HepG2 (cell line): ENCODE results near the gene F7. TPM values are rescaled to one million over a fixed set of nuclear protein-coding genes. Genes with fewer than 3 reads are reported as not detected.

Experiments
- ATF7 ChIP-seq, 2 experiments: fragments of 450-650 bp in 1 of 2; sonication (generic) in 1 of 2; formaldehyde crosslinking in 1 of 2; IDR thresholded peaks; 2 replicates each; pipeline versions ENCODE4 v1.4.0 to v1.6.1; 2016 to 2020; ENCODE audit warnings: antibody characterized with exemption in 1 of 2, mild to moderate bottlenecking in 1 of 2, missing genetic modification reagents in 1 of 2
- BRF2 ChIP-seq: sonication (generic); formaldehyde crosslinking; IDR thresholded peaks from 2 replicates; pipeline ENCODE4 v1.8.1; 2022; ENCODE audit warnings: mild to moderate bottlenecking, missing genetic modification reagents
- ETS1 ChIP-seq: sonication (generic); formaldehyde crosslinking; IDR thresholded peaks from 2 replicates; pipeline ENCODE4 v1.4.0; 2020; ENCODE audit warnings: missing genetic modification reagents
- FOXP4 ChIP-seq: sonication (generic); formaldehyde crosslinking; IDR thresholded peaks from 2 replicates; pipeline ENCODE4 v1.4.0; 2020; ENCODE audit warnings: missing genetic modification reagents
- GATA4 ChIP-seq: sonication (generic); IDR thresholded peaks from 2 replicates; pipeline ENCODE4 v1.6.1; 2016; ENCODE audit warnings: antibody characterized with exemption, low read depth, borderline replicate concordance
- JUND ChIP-seq: sonication (generic); formaldehyde crosslinking; IDR thresholded peaks from 2 replicates; pipeline ENCODE4 v1.8.0; 2022; ENCODE audit warnings: mild to moderate bottlenecking, missing genetic modification reagents
- MAX ChIP-seq: IDR thresholded peaks from 2 replicates; pipeline ENCODE4 v1.6.1; 2012; ENCODE audit warnings: inconsistent platforms
- MBD4 ChIP-seq: IDR thresholded peaks from 2 replicates; pipeline ENCODE4 v1.6.1; 2012; ENCODE audit warnings: low read length, inconsistent platforms, borderline replicate concordance
- MTF2 ChIP-seq: sonication (generic); formaldehyde crosslinking; IDR thresholded peaks from 2 replicates; pipeline ENCODE4 v1.5.0; 2020; ENCODE audit warnings: missing genetic modification reagents, borderline replicate concordance
- NFKBIZ ChIP-seq: IDR thresholded peaks from 2 replicates; pipeline ENCODE4 v1.6.1; 2018; ENCODE audit warnings: missing genetic modification reagents, missing compliant biosample characterization
- SKI ChIP-seq: fragments of 450-650 bp; IDR thresholded peaks from one replicate; pipeline ENCODE4 v1.6.1; 2018; ENCODE audit warnings: mild to moderate bottlenecking; ENCODE audit not compliant: partially characterized antibody
- TARDBP ChIP-seq: sonication (generic); formaldehyde crosslinking; IDR thresholded peaks from 2 replicates; pipeline ENCODE4 v1.8.0; 2022; ENCODE audit warnings: mild to moderate bottlenecking, missing genetic modification reagents
- TSC22D2 ChIP-seq: sonication (generic); formaldehyde crosslinking; IDR thresholded peaks from 2 replicates; pipeline ENCODE4 v1.5.1; 2020; ENCODE audit warnings: missing genetic modification reagents, mild to moderate bottlenecking, borderline replicate concordance
- ZBTB39 ChIP-seq: sonication (generic); formaldehyde crosslinking; IDR thresholded peaks from 2 replicates; pipeline ENCODE4 v1.5.0; 2020; ENCODE audit warnings: missing genetic modification reagents
- ZKSCAN8 ChIP-seq: IDR thresholded peaks from 2 replicates; pipeline ENCODE4 v1.6.1; 2016; ENCODE audit warnings: borderline replicate concordance, missing genetic modification reagents, missing compliant biosample characterization
- ZNF350 ChIP-seq: sonication (generic); formaldehyde crosslinking; IDR thresholded peaks from 2 replicates; pipeline ENCODE4 v1.4.0; 2020; ENCODE audit warnings: mild to moderate bottlenecking, low read depth, missing genetic modification reagents, borderline replicate concordance
- ZNF850 ChIP-seq: sonication (generic); formaldehyde crosslinking; conservative IDR thresholded peaks from 2 replicates; pipeline ENCODE4 v1.9.0; 2021; ENCODE audit warnings: mild to moderate bottlenecking, missing genetic modification reagents
- ZSCAN22 ChIP-seq: sonication (generic); formaldehyde crosslinking; IDR thresholded peaks from 2 replicates; pipeline ENCODE4 v1.4.0; 2020; ENCODE audit warnings: mild to moderate bottlenecking, missing genetic modification reagents
- polyA plus RNA-seq, 8 experiments: library from polyadenylated mRNA; depleted of rRNA in 3 of 8; stranded (reverse) in 7 of 8; unstranded in 1 of 8; fragments of >200 nt; fragmentation: Illumina TruSeq in 4 of 8; extraction: Trizol in 4 of 8; gene quantifications; 2 replicates each; pipeline versions ENCODE4 v1.2.1 to v1.2.3, GENCODE V29; 2011 to 2016; ENCODE audit warnings: low read depth in 4 of 8, missing spikeins in 1 of 8, mixed read lengths in 1 of 8; ENCODE audit not compliant: insufficient read depth in 1 of 8
- total RNA-seq, 5 experiments: library from RNA; depleted of rRNA; stranded (reverse); fragments of >200 nt; fragmentation: Illumina TruSeq; extraction: Trizol; gene quantifications; 2 replicates each; pipeline ENCODE4 v1.2.3, GENCODE V29; 2016; ENCODE audit warnings: low read depth in 1 of 5
- TF ChIP-seq, protein P1 (sequence below): sonication (generic); formaldehyde crosslinking; IDR thresholded peaks from 2 replicates; pipeline ENCODE4 v1.8.0; 2022; ENCODE audit warnings: mild to moderate bottlenecking, missing genetic modification reagents, moderate library complexity
- TF ChIP-seq, protein P2 (sequence below): sonication (generic); formaldehyde crosslinking; IDR thresholded peaks from 2 replicates; pipeline ENCODE4 v1.8.0; 2022; ENCODE audit warnings: mild to moderate bottlenecking, missing genetic modification reagents, borderline replicate concordance

Gene F7
- total and polyA plus RNA-seq, 2 of the 13 experiments (the other 11 are each of a cell fraction or from before 2014, with no cell fraction given): 12.6 to 26.5 TPM

DNA sequence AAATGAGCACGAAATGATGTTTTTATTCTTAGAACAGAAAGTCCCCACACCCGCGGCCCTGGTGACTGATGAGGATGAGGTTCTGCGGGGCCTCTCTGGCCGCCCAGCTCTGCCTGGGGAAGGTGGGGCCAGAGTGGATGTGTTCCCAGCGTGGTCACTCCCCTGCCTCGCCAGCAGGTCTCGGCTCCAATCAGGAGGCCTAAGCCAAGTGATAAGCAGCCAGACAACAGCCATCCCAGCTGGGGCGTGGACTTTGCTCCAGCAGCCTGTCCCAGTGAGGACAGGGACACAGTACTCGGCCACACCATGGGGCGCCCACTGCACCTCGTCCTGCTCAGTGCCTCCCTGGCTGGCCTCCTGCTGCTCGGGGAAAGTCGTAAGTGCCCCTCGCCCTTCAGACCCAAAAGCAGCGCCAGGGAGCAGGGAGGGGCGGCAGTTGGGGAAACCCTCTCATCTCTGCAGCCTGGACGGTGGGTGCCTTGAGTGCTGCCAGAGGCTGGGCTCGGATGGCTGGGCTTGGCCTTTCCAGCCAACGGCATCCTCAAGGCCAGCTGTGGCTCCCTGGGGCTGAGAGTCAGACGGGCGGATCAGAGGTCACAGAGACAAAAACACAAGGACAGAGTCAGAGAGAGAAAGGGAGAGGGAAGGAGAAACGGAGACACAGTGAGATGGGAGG, 17.1 kb downstream of the F7 start, which contains the start of gene F10 (continued):
- TF ChIP-seq NFKBIZ (CRISPR knock-in tag): peak; percentile 80; the same call in 1 of the 2 replicates
- TF ChIP-seq, protein P1, sequence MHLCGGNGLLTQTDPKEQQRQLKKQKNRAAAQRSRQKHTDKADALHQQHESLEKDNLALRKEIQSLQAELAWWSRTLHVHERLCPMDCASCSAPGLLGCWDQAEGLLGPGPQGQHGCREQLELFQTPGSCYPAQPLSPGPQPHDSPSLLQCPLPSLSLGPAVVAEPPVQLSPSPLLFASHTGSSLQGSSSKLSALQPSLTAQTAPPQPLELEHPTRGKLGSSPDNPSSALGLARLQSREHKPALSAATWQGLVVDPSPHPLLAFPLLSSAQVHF (CRISPR knock-in tag): no peak
- peak; percentile 89 for TF ChIP-seq MAX
- TF ChIP-seq FOXP4 (CRISPR knock-in tag): peak; percentile 85
- peak; percentile 98 for TF ChIP-seq TARDBP (CRISPR knock-in tag)
- TF ChIP-seq TSC22D2 (CRISPR knock-in tag): peak; percentile 57; the same call in 1 of the 2 replicates
- TF ChIP-seq ETS1 (CRISPR knock-in tag): no peak
- TF ChIP-seq MBD4: no peak
- peak; percentile 91 for TF ChIP-seq ZSCAN22 (CRISPR knock-in tag)
- no peak for TF ChIP-seq MTF2 (CRISPR knock-in tag)
- TF ChIP-seq SKI: peak; percentile 92
- peak; percentile 97 for TF ChIP-seq ZNF350 (CRISPR knock-in tag)
- 0 out of 2 replicates have a peak, but pooled peaks have one; percentile 7 for TF ChIP-seq ZBTB39 (CRISPR knock-in tag)
- TF ChIP-seq ZNF850 (CRISPR knock-in tag): no peak
- TF ChIP-seq GATA4: no peak; the same call in 1 of the 2 replicates
- TF ChIP-seq, protein P2, sequence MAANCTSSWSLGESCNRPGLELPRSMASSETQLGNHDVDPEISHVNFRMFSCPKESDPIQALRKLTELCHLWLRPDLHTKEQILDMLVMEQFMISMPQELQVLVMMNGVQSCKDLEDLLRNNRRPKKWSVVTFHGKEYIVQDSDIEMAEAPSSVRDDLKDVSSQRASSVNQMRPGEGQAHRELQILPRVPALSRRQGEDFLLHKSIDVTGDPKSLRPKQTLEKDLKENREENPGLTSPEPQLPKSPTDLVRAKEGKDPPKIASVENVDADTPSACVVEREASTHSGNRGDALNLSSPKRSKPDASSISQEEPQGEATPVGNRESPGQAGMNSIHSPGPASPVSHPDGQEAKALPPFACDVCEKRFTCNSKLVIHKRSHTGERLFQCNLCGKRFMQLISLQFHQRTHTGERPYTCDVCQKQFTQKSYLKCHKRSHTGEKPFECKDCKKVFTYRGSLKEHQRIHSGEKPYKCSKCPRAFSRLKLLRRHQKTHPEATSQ: peak; percentile 96
- TF ChIP-seq BRF2 (CRISPR knock-in tag): peak; percentile 48; the same call in 1 of the 2 replicates
- TF ChIP-seq JUND (CRISPR knock-in tag): peak; percentile 37; the same call in 1 of the 2 replicates
- TF ChIP-seq ZKSCAN8 (CRISPR knock-in tag): peak; percentile 78; the same call in 1 of the 2 replicates
- TF ChIP-seq ATF7 (IDR thresholded peaks at IDR 0.05): no peak
- TF ChIP-seq ATF7 (CRISPR knock-in tag; IDR thresholded peaks at IDR 0.05): peak; percentile 80
